Inflammatory macrophage (primary cell): ENCODE results near the gene GLT6D1.

ENCODE experiments used
- DNase-seq, 2 donors: peaks; one replicate each; pipeline ENCODE4 v3.0.0-alpha.2; 2020 to 2022

GLT6D1 gene

GRCh38 chr9:135607401-135608293 lies 31.7 kb downstream of the GLT6D1 start:
- DNase-seq = no peak

GRCh38 chr9:135606885-135607259 lies 32.5 kb downstream of the GLT6D1 start:
- no peak for DNase-seq

GRCh38 chr9:135605238-135605781 lies 34.0 kb downstream of the GLT6D1 start:
- no peak for DNase-seq

- no peak for DNase-seq
Observed at GRCh38 chr9:135604437-135605237, 34.7 kb downstream of the GLT6D1 start.

- DNase-seq = peak; percentile 61 to 67
Observed at GRCh38 chr9:135602789-135603481, 36.4 kb downstream of the GLT6D1 start.

GRCh38 chr9:135601988-135602387 lies 37.4 kb downstream of the GLT6D1 start:
- no peak for DNase-seq

- DNase-seq = no peak
Observed at GRCh38 chr9:135600296-135600817, 39.0 kb downstream of the GLT6D1 start.

- DNase-seq = no peak
Observed at GRCh38 chr9:135596211-135596610, 43.1 kb downstream of the GLT6D1 start.

- DNase-seq = no peak
Observed at GRCh38 chr9:135592625-135593024, 46.7 kb downstream of the GLT6D1 start.

- DNase-seq = no peak
Observed at GRCh38 chr9:135592331-135592590, 47.1 kb downstream of the GLT6D1 start.

- no peak for DNase-seq
Observed at GRCh38 chr9:135591506-135592330, 47.6 kb downstream of the GLT6D1 start.

GRCh38 chr9:135590486-135591079 lies 48.8 kb downstream of the GLT6D1 start:
- no peak for DNase-seq

GRCh38 chr9:135589596-135590485 lies 49.5 kb downstream of the GLT6D1 start:
- no peak for DNase-seq

GRCh38 chr9:135588886-135589595 lies 50.3 kb downstream of the GLT6D1 start:
- DNase-seq = no peak

- DNase-seq = no peak
Observed at GRCh38 chr9:135588371-135588770, 51.0 kb downstream of the GLT6D1 start.

- DNase-seq = no peak
Observed at GRCh38 chr9:135587658-135588057, 51.7 kb downstream of the GLT6D1 start.

- DNase-seq = no peak
Observed at GRCh38 chr9:135586601-135587109, 52.7 kb downstream of the GLT6D1 start.

GRCh38 chr9:135584934-135585333 lies 54.4 kb downstream of the GLT6D1 start:
- DNase-seq = no peak

GRCh38 chr9:135584371-135584770 lies 55.0 kb downstream of the GLT6D1 start:
- no peak for DNase-seq

- DNase-seq = no peak
Observed at GRCh38 chr9:135583688-135584011, 55.7 kb downstream of the GLT6D1 start.
